Endothelial cell (in vitro differentiated cells): ENCODE data around the gene ANGPTL8. TPM values are rescaled to one million over a fixed set of nuclear protein-coding genes. Genes with fewer than 3 reads are reported as not detected.

ENCODE experiments used
- DNase-seq: peaks from one replicate; pipeline ENCODE4 v3.0.0; 2021; ENCODE audit warnings: low spot score
- H3K27ac Mint-ChIP-seq: one replicate; pipeline ENCODE4 v1.8.0; 2021; ENCODE audit warnings: mixed read lengths, inconsistent platforms; ENCODE audit not compliant: unreplicated experiment
- H3K27me3 Mint-ChIP-seq: one replicate; pipeline ENCODE4 v1.8.0; 2021; ENCODE audit warnings: mild to moderate bottlenecking, moderate library complexity, mixed read lengths, inconsistent platforms; ENCODE audit not compliant: unreplicated experiment
- H3K36me3 Mint-ChIP-seq: one replicate; pipeline ENCODE4 v1.8.0; 2021; ENCODE audit warnings: mild to moderate bottlenecking, low read depth, mixed read lengths, inconsistent platforms; ENCODE audit not compliant: unreplicated experiment
- H3K4me1 Mint-ChIP-seq: one replicate; pipeline ENCODE4 v1.8.0; 2021; ENCODE audit warnings: mild to moderate bottlenecking, mixed read lengths, inconsistent platforms; ENCODE audit not compliant: unreplicated experiment
- H3K4me3 Mint-ChIP-seq: one replicate; pipeline ENCODE4 v1.8.0; 2021; ENCODE audit warnings: mild to moderate bottlenecking, mixed read lengths, inconsistent platforms; ENCODE audit not compliant: unreplicated experiment
- H3K9me3 Mint-ChIP-seq: one replicate; pipeline ENCODE4 v1.8.0; 2021; ENCODE audit warnings: mixed read lengths, inconsistent platforms; ENCODE audit not compliant: unreplicated experiment
- CTCF ChIP-seq: fragments of 200-600 bp; sonication (generic); IDR thresholded peaks from one replicate; pipeline ENCODE4 v1.5.0; 2021; ENCODE audit warnings: antibody characterized with exemption; ENCODE audit not compliant: unreplicated experiment
- total RNA-seq: library from RNA; stranded (reverse); fragmentation: NEBNext Ultra II Directional; extraction: Animal tissue kit (Norgen Biotek cat#: 25700); gene quantifications from one replicate; pipeline ENCODE4 v1.2.1, GENCODE V29; 2021; ENCODE audit not compliant: unreplicated experiment

The ANGPTL8 gene
- total RNA-seq, 1 donor from 2014 or later: not detected

GRCh38 chr19:11267316-11268085 lies 28.1 kb downstream of the ANGPTL8 start:
- peaks cover 48% of the 10 kb centered on the region for H3K4me1 Mint-ChIP-seq
- no peaks in the 10 kb centered on the region for H3K9me3 Mint-ChIP-seq
- TF ChIP-seq CTCF: no peak
- peaks cover 16% of the 10 kb centered on the region for H3K27me3 Mint-ChIP-seq
- no peak for DNase-seq
- peaks cover 3% of the 10 kb centered on the region for H3K36me3 Mint-ChIP-seq
- no peak overlapping the region for H3K4me3 Mint-ChIP-seq
- H3K27ac Mint-ChIP-seq: peak overlapping the region; percentile 98

- no peaks in the 10 kb centered on the region for H3K9me3 Mint-ChIP-seq
Measured at GRCh38 chr19:11268783-11269267, 29.4 kb downstream of the ANGPTL8 start.

GRCh38 chr19:11269408-11269807 lies 30.0 kb downstream of the ANGPTL8 start:
- Mint-ChIP-seq H3K27me3 (peaks cover 14% of the 10 kb centered on the region), H3K4me1 (peaks cover 42% of the 10 kb centered on the region), H3K36me3 (peaks cover 3% of the 10 kb centered on the region), H3K4me3 (peak overlapping the region; percentile 53), H3K27ac (peak overlapping the region; percentile 99), H3K9me3 (no peaks in the 10 kb centered on the region)
- no peak for TF ChIP-seq CTCF
- DNase-seq: no peak

More at GRCh38 chr19:11268783-11269267, 29.4 kb downstream of the ANGPTL8 start:
- TF ChIP-seq CTCF: no peak
- Mint-ChIP-seq H3K4me3 (no peak overlapping the region), H3K36me3 (peaks cover 3% of the 10 kb centered on the region), H3K27me3 (peaks cover 16% of the 10 kb centered on the region), H3K4me1 (peaks cover 46% of the 10 kb centered on the region), H3K27ac (peak overlapping the region; percentile 99)
- DNase-seq: peak; percentile 77

GRCh38 chr19:11273296-11273695 lies 33.9 kb downstream of the ANGPTL8 start:
- no peaks in the 10 kb centered on the region for H3K36me3 Mint-ChIP-seq
- H3K27ac Mint-ChIP-seq: no peak overlapping the region
- TF ChIP-seq CTCF: no peak
- H3K9me3 Mint-ChIP-seq: no peaks in the 10 kb centered on the region
- peaks cover 20% of the 10 kb centered on the region for H3K4me1 Mint-ChIP-seq
- H3K4me3 Mint-ChIP-seq: no peak overlapping the region
- no peak for DNase-seq
- peaks cover 2% of the 10 kb centered on the region for H3K27me3 Mint-ChIP-seq

- Mint-ChIP-seq H3K4me1 (peaks cover 14% of the 10 kb centered on the region), H3K27me3 (peaks cover 2% of the 10 kb centered on the region), H3K27ac (no peak overlapping the region), H3K4me3 (no peak overlapping the region), H3K9me3 (no peaks in the 10 kb centered on the region), H3K36me3 (no peaks in the 10 kb centered on the region)
- TF ChIP-seq CTCF: no peak
- DNase-seq: no peak
Measured at GRCh38 chr19:11273989-11274388, 34.6 kb downstream of the ANGPTL8 start.
